Endothelial cell of umbilical vein (primary cell): ENCODE measurements around the gene SAMD14.
A peak's percentile ranks its signal among the peaks of the same experiment; 100 is the strongest.

ENCODE experiments used
- TF ChIP-seq, protein P1 (sequence below): IDR thresholded peaks from 2 replicates; pipeline ENCODE4 v1.6.1; 2011; ENCODE audit not compliant: insufficient read depth, insufficient read length
- TF ChIP-seq, protein P2 (sequence below), 2 donors: IDR thresholded peaks; 1 replicate in 1 of 2; 2 replicates in 1 of 2; pipeline ENCODE4 v1.5.1; 2011; ENCODE audit warnings: low read length in 2 of 2, mild to moderate bottlenecking in 2 of 2, moderate library complexity in 2 of 2, control low read depth in 1 of 2, inconsistent platforms in 1 of 2, low read depth in 1 of 2; ENCODE audit not compliant: insufficient read depth in 1 of 2; ENCODE audit errors: extremely low read depth in 1 of 2

DNA sequence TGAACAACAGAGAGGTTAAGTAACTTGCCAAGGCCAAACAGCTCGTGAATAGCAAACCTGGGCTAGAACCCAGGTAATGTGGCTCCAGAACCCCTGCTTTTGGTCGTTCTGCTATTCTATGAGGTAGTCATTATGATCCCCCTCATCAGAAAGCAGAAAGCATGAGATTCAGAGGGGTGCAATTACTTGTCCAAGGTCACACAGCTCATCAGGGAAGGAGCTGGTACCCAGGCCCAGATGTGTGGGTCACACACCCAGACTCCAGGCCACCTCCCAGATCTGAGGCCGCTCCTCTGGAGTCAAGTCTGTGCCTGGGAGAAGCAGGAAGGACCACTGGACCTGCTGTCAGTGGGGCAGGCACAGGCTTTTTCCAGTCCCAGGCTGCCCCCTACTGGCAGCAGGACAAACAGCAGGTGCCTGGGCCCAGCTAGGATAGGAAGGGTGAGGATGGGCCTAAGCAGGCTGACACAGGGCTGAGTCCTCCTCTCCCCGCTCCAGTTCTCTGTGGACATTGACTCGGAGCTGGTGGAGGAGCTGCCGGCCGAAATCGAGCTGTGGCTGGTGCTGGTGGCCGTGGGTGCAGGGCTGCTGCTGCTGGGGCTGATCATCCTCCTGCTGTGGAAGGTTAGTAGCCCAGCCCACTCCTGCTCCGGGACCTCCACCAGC lies 42.6 kb downstream of the SAMD14 start:
- TF ChIP-seq, protein P1, sequence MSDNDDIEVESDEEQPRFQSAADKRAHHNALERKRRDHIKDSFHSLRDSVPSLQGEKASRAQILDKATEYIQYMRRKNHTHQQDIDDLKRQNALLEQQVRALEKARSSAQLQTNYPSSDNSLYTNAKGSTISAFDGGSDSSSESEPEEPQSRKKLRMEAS: no peak
- TF ChIP-seq, protein P2, sequence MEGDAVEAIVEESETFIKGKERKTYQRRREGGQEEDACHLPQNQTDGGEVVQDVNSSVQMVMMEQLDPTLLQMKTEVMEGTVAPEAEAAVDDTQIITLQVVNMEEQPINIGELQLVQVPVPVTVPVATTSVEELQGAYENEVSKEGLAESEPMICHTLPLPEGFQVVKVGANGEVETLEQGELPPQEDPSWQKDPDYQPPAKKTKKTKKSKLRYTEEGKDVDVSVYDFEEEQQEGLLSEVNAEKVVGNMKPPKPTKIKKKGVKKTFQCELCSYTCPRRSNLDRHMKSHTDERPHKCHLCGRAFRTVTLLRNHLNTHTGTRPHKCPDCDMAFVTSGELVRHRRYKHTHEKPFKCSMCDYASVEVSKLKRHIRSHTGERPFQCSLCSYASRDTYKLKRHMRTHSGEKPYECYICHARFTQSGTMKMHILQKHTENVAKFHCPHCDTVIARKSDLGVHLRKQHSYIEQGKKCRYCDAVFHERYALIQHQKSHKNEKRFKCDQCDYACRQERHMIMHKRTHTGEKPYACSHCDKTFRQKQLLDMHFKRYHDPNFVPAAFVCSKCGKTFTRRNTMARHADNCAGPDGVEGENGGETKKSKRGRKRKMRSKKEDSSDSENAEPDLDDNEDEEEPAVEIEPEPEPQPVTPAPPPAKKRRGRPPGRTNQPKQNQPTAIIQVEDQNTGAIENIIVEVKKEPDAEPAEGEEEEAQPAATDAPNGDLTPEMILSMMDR (IDR thresholded peaks at IDR 0.05; ENCODE audit: extremely low read depth in 1 of 2, insufficient read depth in 1 of 2, low read depth in 1 of 2, low read length in 2 of 2): peak; percentile 96
